CD14-positive monocyte (primary cell): Measurements from ENCODE around the gene TBX2. TPM values are rescaled to one million over a fixed set of nuclear protein-coding genes. Genes with fewer than 3 reads are reported as not detected.
"Not testable (repeated sequence)": the region's sequence is repeated elsewhere in the genome, so short reads cannot be mapped to it uniquely, and the experiment has no call there.

Experiments
- DNase-seq, 3 donors: peaks; one replicate each; pipeline ENCODE4 v3.0.0-alpha.2; 2011 to 2022
- H2AFZ ChIP-seq: 2 replicates; pipeline ENCODE4 v1.6.0; 2012; ENCODE audit warnings: mild to moderate bottlenecking, low read depth, low read length, inconsistent platforms; ENCODE audit not compliant: insufficient read depth, poor library complexity, severe bottlenecking
- H3K27ac ChIP-seq, 2 donors: 1 replicate in 1 of 2; 2 replicates in 1 of 2; pipeline ENCODE4 v1.5.1; 2012 to 2013; ENCODE audit warnings: low read length in 2 of 2, control low read depth in 1 of 2, inconsistent platforms in 1 of 2, low read depth in 1 of 2, mild to moderate bottlenecking in 1 of 2
- H3K27me3 ChIP-seq, 2 donors: one replicate each; pipeline versions ENCODE4 v1.6.0 to v1.6.1; 2011 to 2013; ENCODE audit warnings: low read length in 2 of 2; ENCODE audit not compliant: control insufficient read depth in 2 of 2, insufficient read depth in 2 of 2
- H3K36me3 ChIP-seq, 2 donors: replicated peaks in 1 of 2; 1 replicate in 1 of 2; 2 replicates in 1 of 2; pipeline versions ENCODE4 v1.5.1 to v1.6.1; 2012 to 2013; ENCODE audit warnings: low read length in 2 of 2, control low read depth in 1 of 2, inconsistent platforms in 1 of 2, mild to moderate bottlenecking in 1 of 2; ENCODE audit not compliant: insufficient read depth in 2 of 2, control insufficient read depth in 1 of 2
- H3K4me1 ChIP-seq, 2 donors: 1 replicate in 1 of 2; 2 replicates in 1 of 2; pipeline versions ENCODE4 v1.5.1 to v1.6.1; 2012 to 2013; ENCODE audit warnings: low read length in 2 of 2, control low read depth in 1 of 2, inconsistent platforms in 1 of 2, mild to moderate bottlenecking in 1 of 2, moderate library complexity in 1 of 2; ENCODE audit not compliant: insufficient read depth in 2 of 2, control insufficient read depth in 1 of 2
- H3K4me2 ChIP-seq: replicated peaks from 2 replicates; pipeline ENCODE3; 2012; ENCODE audit warnings: low read length, moderate library complexity, mild to moderate bottlenecking; ENCODE audit not compliant: poor library complexity, severe bottlenecking; ENCODE audit errors: extremely low read depth
- H3K4me3 ChIP-seq, 3 experiments: fragments of 200-600 bp in 1 of 3; sonication (generic) in 1 of 3; replicated peaks in 1 of 3; 1 replicate in 2 of 3; 2 replicates in 1 of 3; pipeline ENCODE4 v1.5.1; 2011 to 2013; ENCODE audit warnings: low read length in 3 of 3, mild to moderate bottlenecking in 3 of 3, control low read depth in 2 of 3, low read depth in 2 of 3, inconsistent platforms in 1 of 3, moderate library complexity in 1 of 3
- H3K79me2 ChIP-seq: 2 replicates; pipeline ENCODE4 v1.6.0; 2012; ENCODE audit warnings: mild to moderate bottlenecking, control low read depth, inconsistent platforms, low read length, moderate library complexity; ENCODE audit not compliant: insufficient read depth
- H3K9ac ChIP-seq: 2 replicates; pipeline ENCODE4 v1.6.0; 2017; ENCODE audit warnings: low read length, mild to moderate bottlenecking; ENCODE audit not compliant: insufficient read depth, poor library complexity, severe bottlenecking
- H3K9me3 ChIP-seq, 2 donors: replicated peaks in 1 of 2; 1 replicate in 1 of 2; 2 replicates in 1 of 2; pipeline versions ENCODE4 v1.5.1 to v1.6.1; 2012 to 2013; ENCODE audit warnings: low read length in 2 of 2, control low read depth in 1 of 2; ENCODE audit not compliant: control insufficient read depth in 1 of 2, insufficient read depth in 1 of 2
- H4K20me1 ChIP-seq: 2 replicates; pipeline ENCODE4 v1.6.0; 2012; ENCODE audit warnings: mild to moderate bottlenecking, low read length, control low read depth, moderate library complexity; ENCODE audit not compliant: insufficient read depth
- H3K27ac Mint-ChIP-seq, 7 donors: one replicate each; pipeline ENCODE4 v1.8.0; 2020; ENCODE audit warnings: mild to moderate bottlenecking in 7 of 7, mixed read lengths in 7 of 7, moderate library complexity in 6 of 7, inconsistent platforms in 2 of 7
- H3K27me3 Mint-ChIP-seq, 3 donors: one replicate each; pipeline ENCODE4 v1.8.0; 2021 to 2022; ENCODE audit warnings: low read depth in 3 of 3, mild to moderate bottlenecking in 3 of 3, mixed read lengths in 3 of 3, moderate library complexity in 3 of 3, inconsistent platforms in 1 of 3
- H3K36me3 Mint-ChIP-seq, 2 donors: one replicate each; pipeline ENCODE4 v1.8.0; 2020; ENCODE audit warnings: mixed read lengths in 2 of 2, inconsistent platforms in 1 of 2, mild to moderate bottlenecking in 1 of 2
- H3K4me1 Mint-ChIP-seq: one replicate; pipeline ENCODE4 v1.8.0; 2020; ENCODE audit warnings: mild to moderate bottlenecking, mixed read lengths
- H3K4me3 Mint-ChIP-seq, 2 donors: one replicate each; pipeline ENCODE4 v1.8.0; 2020; ENCODE audit warnings: mild to moderate bottlenecking in 2 of 2, mixed read lengths in 2 of 2, moderate library complexity in 1 of 2
- H3K9me3 Mint-ChIP-seq, 7 donors: one replicate each; pipeline ENCODE4 v1.8.0; 2020 to 2022; ENCODE audit warnings: mixed read lengths in 7 of 7, mild to moderate bottlenecking in 6 of 7, moderate library complexity in 6 of 7, inconsistent platforms in 2 of 7
- CTCF ChIP-seq: fragments of 200-600 bp; IDR thresholded peaks from one replicate; pipeline ENCODE4 v1.8.0; 2022; ENCODE audit warnings: antibody characterized with exemption, mild to moderate bottlenecking
- WGBS: methylation state at CpG from one replicate; pipeline ENCODE4 v1.1.5; 2013; ENCODE audit warnings: missing lambda C conversion rate; ENCODE audit not compliant: insufficient coverage; 5-methylcytosine and 5-hydroxymethylcytosine counted together
- intact Hi-C, 2 donors: fragments of 100-400 bp; cut with micrococcal nuclease; formaldehyde crosslinking; loops; one replicate each; pipeline versions ENCODE4 v1.15.0 to v1.15.1; 2023
- polyA plus RNA-seq, 3 donors: library from polyadenylated mRNA; depleted of rRNA in 1 of 3; unstranded in 2 of 3; stranded (reverse) in 1 of 3; fragments of 300-500 nt in 2 of 3; fragments of >200 nt in 1 of 3; fragmentation: Illumina TruSeq in 2 of 3; gene quantifications; 1 replicate in 2 of 3; 2 replicates in 1 of 3; pipeline ENCODE4 v1.2.3, GENCODE V29; 2012 to 2021

The TBX2 gene
- polyA plus RNA-seq, 3 donors = 0.03 TPM; not detected in 2

- no peaks in the 10 kb centered on the region for H3K79me2 ChIP-seq
- intact Hi-C loops = no loop called here
- H3K9ac ChIP-seq = no peak overlapping the region
- no peak for DNase-seq
- TF ChIP-seq CTCF = no peak
- no peaks in the 10 kb centered on the region for H3K9me3 Mint-ChIP-seq
- no peak overlapping the region for H3K27ac Mint-ChIP-seq
- no peak overlapping the region for H3K27ac ChIP-seq
- H3K4me1 Mint-ChIP-seq = no peaks in the 10 kb centered on the region
- no peak overlapping the region for H3K4me2 ChIP-seq
- no peaks in the 10 kb centered on the region for H4K20me1 ChIP-seq
- no peak overlapping the region for H3K4me3 Mint-ChIP-seq
- no peaks in the 10 kb centered on the region for H3K9me3 ChIP-seq
- H3K36me3 Mint-ChIP-seq = peaks cover 0 to 2% of the 10 kb centered on the region in 2 donors
- H3K27me3 ChIP-seq = no peaks in the 10 kb centered on the region
- H3K4me3 ChIP-seq = no peak overlapping the region
- H3K27me3 Mint-ChIP-seq = peaks cover 0 to 2% (median 0%) of the 10 kb centered on the region in 3 donors
- H2AFZ ChIP-seq = no peak overlapping the region
- WGBS = 99% methylated on average over 8 of the region's 12 CpGs
- no peaks in the 10 kb centered on the region for H3K36me3 ChIP-seq
- no peaks in the 10 kb centered on the region for H3K4me1 ChIP-seq
These were observed 46.0 kb upstream of the TBX2 start for GRCh38 chr17:61353615-61354014.

DNA sequence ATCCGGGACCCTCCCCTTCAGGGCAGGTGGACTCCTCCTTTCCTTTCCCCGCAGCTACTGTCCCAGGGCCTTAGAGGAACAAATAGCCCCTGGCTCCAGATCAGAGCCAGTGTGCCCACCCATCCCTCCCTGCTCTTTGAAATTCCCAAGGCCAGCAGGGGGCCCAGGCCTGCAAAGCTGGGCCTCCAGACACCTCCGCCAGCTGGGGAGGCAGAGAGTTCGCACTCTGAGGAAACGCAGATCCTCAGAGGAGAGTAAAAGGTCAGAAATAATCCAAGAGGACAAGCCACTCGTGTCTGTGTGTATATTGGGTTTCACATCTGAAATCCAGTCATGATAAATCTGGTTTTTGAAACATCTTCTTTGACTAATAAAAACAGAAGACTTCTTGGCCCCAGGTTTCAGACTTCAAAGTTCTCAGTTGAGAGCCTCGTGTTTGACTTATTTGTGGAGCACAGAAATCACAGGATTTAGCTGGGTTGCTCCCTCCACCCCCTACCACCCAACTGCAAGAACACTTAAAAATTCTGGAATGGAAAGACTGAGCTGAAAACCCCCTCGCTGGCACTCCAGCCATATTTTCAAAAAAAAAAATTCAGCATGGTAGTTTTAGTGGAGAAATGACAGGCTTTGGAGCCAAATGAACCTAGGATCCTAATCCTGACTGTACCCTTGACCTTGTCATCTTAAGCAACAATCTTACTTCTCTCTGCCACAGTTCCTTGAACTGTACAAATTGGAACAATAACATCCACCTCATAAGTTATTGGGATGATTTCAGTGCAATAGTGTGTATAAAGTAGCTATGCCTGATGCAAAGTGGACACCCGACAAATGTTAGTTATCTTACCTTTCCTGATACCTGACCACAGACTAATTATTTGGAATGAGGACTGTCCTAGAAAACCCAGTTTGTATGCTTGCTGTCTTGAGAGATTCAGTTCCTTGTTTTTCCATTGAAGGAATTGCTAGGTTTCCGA, 44.5 kb upstream of the TBX2 start:
- H3K9ac ChIP-seq = no peak overlapping the region
- H3K36me3 ChIP-seq = no peaks in the 10 kb centered on the region
- no peak overlapping the region for H2AFZ ChIP-seq
- H3K27me3 ChIP-seq = no peaks in the 10 kb centered on the region
- H3K79me2 ChIP-seq = no peaks in the 10 kb centered on the region
- intact Hi-C loops = no loop called here
- H3K27ac Mint-ChIP-seq = no peak overlapping the region
- no peaks in the 10 kb centered on the region for H4K20me1 ChIP-seq
- H3K9me3 Mint-ChIP-seq = no peaks in the 10 kb centered on the region
- DNase-seq = no peak
- H3K27me3 Mint-ChIP-seq = peaks cover 0 to 2% (median 0%) of the 10 kb centered on the region in 3 donors
- H3K4me3 Mint-ChIP-seq = no peak overlapping the region
- H3K4me3 ChIP-seq = no peak overlapping the region
- 100% methylated on average over 6 of the region's 10 CpGs for WGBS
- peaks cover 0 to 2% of the 10 kb centered on the region in 2 donors for H3K36me3 Mint-ChIP-seq
- no peaks in the 10 kb centered on the region for H3K4me1 ChIP-seq
- no peaks in the 10 kb centered on the region for H3K4me1 Mint-ChIP-seq
- TF ChIP-seq CTCF = no peak
- H3K9me3 ChIP-seq = no peaks in the 10 kb centered on the region
- H3K4me2 ChIP-seq = no peak overlapping the region
- no peak overlapping the region for H3K27ac ChIP-seq

DNA sequence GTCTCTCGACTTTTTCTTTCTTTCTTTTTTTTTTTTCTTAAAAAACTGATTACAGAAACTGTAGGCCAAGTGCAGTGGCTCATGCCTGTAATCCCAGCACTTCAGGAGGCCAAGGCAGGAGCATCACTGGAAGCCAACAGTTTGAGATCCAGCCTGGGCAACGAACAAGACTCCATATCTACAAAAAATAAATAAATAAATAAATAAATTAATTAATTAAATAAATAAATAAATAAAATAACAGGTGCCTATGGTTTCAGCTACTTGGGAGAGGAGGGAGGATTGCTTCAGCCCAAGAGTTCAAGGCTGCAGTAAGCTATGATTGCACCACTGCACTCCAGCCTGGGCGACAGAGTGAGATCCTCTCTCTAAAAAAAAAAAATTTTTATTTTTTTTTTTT, 42.6 kb upstream of the TBX2 start:
- DNase-seq, H3K9me3 ChIP-seq, H3K27me3 Mint-ChIP-seq, H2AFZ ChIP-seq, H3K36me3 ChIP-seq, H3K4me3 Mint-ChIP-seq, H3K27ac ChIP-seq, H3K4me2 ChIP-seq, H3K4me1 Mint-ChIP-seq, H3K4me3 ChIP-seq, H3K79me2 ChIP-seq, H3K27me3 ChIP-seq, H3K36me3 Mint-ChIP-seq, intact Hi-C loops, H3K9me3 Mint-ChIP-seq, H3K27ac Mint-ChIP-seq, H4K20me1 ChIP-seq, H3K4me1 ChIP-seq, H3K9ac ChIP-seq: not testable (repeated sequence)
- WGBS = 100% methylated on average over 1 of the region's 3 CpGs
